IPS-NIHi7 (cell line): ENCODE results near the gene TRAF5.
A peak's percentile ranks its signal among the peaks of the same experiment; 100 is the strongest.

Experiments
- DNase-seq: peaks from one replicate; pipeline ENCODE4 v3.0.0; 2012; ENCODE audit warnings: mixed read lengths; ENCODE audit errors: extremely low spot score

TRAF5 gene

DNA sequence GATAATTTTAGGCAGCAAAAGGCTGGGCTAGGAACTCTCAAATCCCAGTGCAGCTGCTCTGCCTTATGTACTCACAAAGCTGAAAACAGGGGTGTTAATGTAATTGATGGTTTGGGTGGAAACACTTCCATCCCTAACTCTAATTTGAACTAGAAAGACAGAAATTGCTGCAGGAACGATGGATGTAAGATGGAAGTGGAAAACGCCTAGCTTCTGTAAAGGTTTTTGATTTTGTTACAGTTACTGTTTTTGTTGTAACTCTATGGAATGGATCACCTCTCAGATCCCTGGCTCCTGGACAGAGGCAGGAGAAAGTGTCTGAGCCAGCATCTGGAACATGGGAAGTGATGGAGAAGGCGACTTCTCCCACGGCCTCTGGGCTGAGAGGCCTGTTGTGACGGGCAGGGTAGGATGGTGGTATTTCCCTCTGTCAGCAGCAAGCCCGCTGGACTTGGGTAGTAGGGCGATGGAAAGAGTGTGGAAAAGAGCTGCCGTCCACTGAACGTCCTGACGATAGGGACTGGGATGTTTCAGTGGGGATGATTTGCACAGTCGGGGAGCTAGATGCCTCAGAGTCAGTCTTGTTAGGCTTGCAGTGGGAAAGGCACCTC lies 1.6 kb downstream of the TRAF5 start:
- no peak for DNase-seq

DNA sequence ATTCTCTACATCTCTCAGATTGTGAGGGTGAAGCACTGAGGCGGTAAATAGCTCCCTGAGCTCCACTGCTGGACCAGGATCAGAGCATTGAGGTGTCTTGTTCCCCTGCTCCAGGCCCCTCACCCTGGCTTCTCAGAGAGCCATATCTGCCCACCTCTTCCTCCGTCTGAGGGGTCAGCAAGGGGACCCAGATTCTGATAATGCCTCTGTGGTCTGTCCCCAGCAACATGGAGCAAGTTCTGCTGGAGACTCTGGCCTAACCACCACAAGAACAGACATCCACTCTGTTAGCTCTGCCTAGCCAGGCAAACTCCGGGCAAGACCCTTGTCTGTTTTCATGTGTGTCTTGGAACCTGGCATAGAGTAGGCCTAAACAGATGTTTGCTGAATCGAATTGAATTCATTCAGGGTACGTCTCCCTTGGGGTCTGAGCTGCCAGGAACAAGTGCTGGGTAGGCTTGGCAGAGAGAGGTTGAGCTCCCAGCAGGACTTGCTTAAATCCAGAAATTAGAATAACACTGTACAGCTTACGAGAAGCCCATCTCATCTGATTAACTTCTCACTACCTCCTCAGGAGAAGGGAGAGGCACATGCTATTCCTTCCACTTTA lies 2.3 kb downstream of the TRAF5 start:
- no peak for DNase-seq

DNA sequence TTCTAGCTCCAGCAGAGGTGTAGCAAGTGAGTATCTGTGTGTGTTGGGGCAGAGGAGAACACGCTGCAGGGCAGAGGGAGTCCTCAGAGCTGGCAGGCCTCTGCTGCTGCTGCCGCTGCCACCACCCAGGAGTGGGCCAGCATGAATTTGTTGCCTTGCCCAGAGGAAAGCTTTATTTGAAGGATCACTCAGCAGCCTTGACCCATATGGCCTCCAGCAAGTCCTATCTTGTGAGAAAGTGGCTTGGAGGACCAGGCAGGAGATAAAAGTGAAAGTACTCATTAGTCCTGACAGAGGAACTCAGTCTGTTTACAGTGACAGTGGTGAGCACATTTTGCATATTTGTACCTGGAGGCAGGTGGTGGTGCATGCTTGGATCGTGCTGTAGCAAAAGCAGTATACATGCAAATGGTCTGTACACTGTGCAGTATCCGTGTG lies 3.1 kb downstream of the TRAF5 start:
- DNase-seq: no peak

DNA sequence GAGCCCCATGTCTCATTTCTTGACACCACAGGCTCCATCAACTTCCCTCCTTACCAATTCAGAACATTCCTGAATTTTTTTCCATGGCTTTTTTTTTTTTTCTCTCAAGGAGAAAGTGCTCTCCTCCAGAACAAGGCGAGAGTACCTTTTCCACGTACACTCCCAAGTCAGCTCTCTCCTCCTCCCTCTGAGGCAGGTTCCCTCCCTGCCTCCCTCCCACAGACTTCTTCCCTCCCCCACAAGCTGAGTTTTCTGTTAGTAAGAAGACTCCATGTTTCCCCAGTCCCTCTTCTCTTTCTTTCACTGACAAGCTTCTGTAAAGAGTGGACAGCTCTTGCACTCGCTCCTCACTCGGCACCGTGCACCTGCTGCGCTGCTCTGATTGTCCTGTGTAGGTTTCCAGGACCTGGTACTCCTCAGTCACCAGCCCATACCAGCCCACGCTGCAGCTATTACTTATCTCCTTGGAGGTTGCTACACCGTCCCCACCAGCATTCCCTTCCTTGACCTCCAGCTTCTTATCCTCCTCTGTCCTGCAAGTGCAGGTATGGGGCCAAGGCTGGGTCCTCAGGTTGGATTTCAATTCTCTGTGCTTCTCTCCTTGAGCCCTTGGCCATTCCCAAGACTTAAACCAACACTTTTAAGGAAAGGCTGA lies 3.8 kb downstream of the TRAF5 start:
- no peak for DNase-seq

- DNase-seq: no peak
These were observed 4.5 kb downstream of the TRAF5 start for GRCh38 chr1:211331011-211331709.

DNA sequence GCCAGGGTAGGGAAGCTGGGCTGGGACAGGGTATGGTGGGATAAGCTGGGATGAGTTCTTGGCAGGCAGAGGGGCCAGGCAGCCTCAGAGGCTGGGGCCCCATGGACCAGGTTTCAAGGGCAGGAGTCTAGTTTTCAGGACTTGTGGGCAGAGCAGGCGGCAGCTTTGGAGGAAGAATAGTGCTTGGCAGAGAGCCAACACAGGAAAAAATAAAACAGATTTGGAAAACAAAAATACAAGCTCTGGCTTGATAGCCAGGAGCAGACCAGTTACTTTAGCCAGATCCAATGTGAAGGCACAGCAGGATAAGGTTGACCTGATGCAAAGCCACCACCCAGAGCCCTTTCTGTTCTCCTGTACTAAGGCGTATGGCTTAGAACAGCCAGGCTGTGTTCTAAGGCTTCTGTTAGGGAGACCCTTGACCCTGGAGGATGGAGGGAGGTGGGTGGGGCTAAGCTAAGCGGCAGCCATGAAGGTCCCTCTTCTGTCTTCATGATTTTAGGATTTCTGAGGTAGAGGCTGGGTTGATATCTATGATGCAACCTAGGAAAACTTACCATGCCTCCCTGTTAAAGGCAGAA lies 5.5 kb downstream of the TRAF5 start:
- no peak for DNase-seq

DNA sequence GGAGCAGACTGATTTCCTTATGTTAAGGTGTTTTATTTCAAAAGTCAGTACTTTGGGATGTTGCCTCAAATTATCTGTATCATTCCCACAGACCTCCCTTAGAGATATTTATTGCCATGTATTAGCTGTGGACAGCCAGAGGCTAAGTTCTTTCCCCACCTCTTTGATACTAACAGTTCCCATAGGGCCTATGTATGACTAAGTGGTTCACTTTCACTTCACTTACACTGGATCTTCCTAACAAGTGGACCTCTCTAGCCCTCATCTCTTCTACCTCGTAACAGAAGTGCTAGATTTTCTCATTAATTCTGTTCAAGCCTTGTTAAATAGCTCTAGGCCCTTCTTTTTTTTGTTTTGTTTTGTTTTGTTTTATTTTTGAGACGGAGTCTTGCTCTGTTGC lies 6.2 kb downstream of the TRAF5 start:
- DNase-seq: no peak

DNA sequence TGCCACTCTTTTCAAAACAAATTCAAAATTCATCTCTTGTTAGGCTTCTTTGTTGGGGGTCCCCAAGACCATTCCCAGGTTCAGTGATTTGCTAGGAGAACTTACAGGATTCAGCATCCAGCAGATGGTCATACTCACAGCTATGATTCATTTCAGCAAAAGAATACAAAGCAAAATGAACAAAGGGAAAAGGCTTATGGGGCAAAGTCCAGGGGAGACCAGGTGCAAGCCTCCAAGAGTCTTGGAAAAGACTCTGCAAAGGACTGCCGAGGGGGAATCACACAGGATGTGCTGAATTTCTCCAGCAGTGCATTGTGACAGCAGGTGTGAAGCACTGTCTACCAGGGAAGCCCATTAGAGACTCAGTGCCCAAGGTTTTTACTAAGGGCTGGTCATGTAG lies 7.3 kb downstream of the TRAF5 start:
- no peak for DNase-seq

DNA sequence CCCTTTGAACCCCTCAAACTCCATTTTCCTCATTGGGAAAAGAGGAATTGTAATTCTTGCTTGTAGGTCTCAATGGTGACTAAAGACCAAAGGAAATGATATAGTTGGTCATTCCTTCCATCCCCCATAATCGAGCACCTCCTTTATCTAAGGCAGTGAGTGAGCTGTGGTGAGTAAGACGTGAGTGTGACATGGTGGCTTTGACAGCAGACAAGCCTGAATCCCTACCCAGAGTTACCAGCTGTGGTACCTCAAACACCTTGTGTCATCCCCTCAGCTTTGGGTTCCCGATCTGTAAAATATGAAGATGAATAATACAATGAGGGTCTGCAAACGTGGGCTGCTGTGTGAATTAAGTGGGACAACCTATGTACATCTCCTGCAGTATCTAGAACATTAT lies 8.4 kb downstream of the TRAF5 start:
- DNase-seq: no peak

GRCh38 chr1:211335522-211336157 lies 9.0 kb downstream of the TRAF5 start:
- DNase-seq: no peak

- DNase-seq: no peak
These were observed 9.5 kb downstream of the TRAF5 start for GRCh38 chr1:211336161-211336560.

DNA sequence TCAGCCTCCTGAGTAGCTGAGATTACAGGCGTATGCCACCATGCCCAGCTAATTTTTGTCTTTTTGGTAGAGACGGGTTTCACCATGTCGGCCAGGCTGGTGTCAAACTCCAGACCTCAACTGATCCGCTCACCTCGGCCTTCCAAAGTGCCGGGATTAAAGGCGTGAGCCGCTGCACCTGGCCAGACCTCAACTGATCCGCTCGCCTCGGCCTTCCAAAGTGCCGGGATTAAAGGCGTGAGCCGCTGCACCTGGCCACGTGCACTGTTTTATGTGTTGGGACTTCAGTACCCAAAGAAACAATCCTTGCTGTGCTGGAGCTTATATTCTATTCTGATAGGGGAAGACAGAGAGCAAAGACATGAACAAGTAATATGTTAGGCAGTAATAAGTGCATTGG lies 10.1 kb downstream of the TRAF5 start:
- no peak for DNase-seq

DNA sequence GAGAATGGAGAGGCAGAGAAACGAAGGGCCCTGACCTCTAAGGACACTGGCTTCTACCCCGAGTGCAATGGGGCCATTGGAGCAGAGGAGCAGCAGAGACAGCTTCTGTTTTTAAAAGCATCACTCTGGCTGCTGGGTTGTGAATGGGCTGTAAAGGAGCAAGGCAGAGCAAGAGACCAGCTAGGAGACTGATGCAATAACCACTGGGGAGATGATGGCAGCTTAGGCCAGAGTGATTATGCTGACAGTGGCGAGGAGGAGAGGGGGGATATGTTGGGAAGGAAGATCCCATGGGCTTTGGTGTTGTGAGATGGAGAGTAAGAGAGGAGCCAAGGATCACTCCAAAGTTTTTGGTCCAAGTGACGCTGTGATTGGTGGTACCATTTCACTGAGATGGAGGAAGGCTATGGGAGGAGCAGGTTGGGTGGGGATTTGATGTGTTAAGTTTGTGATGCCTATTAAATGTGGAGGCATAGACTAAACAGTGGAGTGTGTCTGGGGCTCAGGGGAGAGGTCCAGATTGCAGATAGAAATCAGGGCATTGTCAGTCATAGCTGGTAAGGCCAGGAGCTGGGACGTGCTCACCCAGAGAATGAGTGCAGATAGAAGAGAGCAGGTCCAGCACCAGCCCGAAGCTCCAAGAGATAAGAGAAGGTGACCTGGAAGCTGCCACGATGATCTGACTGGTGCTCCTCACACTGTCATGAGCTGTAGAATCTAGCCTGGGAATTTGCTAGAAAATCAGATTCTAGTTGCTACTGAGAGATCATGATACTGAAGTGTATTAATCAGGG lies 11.0 kb downstream of the TRAF5 start:
- no peak for DNase-seq

DNA sequence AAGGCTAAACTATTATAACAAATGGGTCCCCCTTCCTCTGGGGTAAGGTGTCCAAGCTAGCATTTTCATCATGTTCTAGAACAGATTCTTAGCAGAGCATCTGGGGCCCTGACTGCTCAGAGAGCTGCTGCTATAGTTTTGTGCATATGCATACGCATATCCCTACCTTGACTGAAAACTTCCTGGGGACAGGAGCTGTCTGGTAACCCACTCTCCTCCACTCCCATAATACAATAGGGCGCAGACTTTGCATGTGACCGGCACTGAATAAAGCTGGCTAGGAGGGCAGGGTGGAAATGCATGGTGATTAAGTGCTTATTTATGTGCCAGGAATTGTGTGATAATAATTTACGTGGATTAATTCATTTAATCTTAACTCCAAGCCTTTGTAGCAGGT lies 11.6 kb downstream of the TRAF5 start:
- no peak for DNase-seq

DNA sequence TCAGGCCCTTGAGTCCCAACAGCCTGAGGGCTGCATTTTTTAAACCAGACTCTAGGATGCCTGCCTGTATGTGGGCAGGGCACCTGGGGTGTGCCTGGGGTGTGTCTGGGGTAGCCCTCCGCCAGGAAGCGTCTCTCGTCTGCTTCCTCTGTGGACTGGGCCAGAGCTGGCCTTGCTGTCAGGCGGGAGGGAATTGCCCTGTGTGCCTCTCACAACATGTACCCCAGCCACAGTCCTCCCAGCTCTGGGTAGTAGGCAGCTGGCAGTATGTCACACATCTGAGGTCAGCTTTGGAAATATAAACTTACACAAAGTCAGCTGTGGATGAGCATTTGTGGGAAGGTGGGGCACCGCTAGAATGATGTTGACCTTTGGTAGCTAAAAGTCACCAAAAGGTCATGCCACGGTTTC lies 13.0 kb downstream of the TRAF5 start:
- no peak for DNase-seq

- DNase-seq: no peak
These were observed 14.2 kb downstream of the TRAF5 start for GRCh38 chr1:211340622-211341507.

- no peak for DNase-seq
These were observed 15.4 kb downstream of the TRAF5 start for GRCh38 chr1:211341999-211342398.

DNA sequence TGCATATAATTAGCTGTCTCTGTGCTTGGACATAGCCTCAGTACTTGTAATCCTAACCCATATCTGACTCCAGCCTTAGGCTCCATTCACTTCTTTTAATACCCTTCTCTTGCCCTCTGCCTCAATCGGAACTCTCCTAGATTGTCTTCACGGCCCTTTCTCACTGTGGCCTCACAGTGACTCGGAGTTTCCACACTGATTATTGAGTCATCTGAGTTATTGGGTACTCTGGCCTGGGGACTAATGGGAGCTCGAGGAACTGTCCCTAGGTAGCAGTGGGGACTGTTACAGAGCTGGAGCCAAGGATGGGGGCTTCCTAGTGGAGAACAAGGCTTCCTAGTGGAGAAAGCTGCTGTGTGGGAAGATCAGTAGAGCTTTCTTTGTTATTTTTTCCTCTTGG lies 17.0 kb downstream of the TRAF5 start:
- no peak for DNase-seq

DNA sequence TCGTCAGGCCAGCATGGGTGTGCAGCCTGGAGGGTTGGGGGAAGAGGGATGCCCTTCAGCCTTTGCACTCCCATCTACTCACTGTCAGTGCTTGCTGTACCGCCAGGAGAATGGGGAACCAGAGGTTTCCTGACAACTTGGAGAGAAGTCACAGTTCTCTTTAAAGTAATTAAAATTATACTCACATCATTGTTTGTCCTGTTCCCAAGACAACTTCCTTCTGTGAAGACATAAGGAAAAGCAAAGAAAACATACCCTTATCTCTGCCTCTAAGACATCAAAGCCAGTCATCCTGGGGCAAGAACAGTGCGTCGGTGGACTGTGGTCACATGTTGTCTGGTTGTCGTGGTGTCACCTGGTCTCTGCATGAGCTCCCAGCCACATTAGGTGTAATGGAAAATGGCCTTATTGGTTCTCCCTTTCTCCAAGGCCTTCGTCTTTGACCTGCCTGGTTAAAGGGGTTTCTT lies 17.6 kb downstream of the TRAF5 start:
- no peak for DNase-seq

GRCh38 chr1:211345719-211346118 lies 19.1 kb downstream of the TRAF5 start:
- peak; percentile 75 for DNase-seq
